HG03060 (cell line): ENCODE results near the gene GARS1.

Experiments
- ATAC-seq: cut with Tn5 transposase; IDR thresholded peaks from one replicate; pipeline ENCODE4 v1.9.1; 2021; ENCODE audit warnings: low read depth, moderate number of reproducible peaks; ENCODE audit not compliant: unreplicated experiment

GARS1 gene

GRCh38 chr7:30674420-30674819 is 79.7 kb downstream of the GARS1 start:
- ATAC-seq = no peak

GRCh38 chr7:30674876-30675275 is 80.2 kb downstream of the GARS1 start:
- ATAC-seq = no peak

- no peak for ATAC-seq
Measured at GRCh38 chr7:30678805-30679204, 84.1 kb downstream of the GARS1 start.

DNA sequence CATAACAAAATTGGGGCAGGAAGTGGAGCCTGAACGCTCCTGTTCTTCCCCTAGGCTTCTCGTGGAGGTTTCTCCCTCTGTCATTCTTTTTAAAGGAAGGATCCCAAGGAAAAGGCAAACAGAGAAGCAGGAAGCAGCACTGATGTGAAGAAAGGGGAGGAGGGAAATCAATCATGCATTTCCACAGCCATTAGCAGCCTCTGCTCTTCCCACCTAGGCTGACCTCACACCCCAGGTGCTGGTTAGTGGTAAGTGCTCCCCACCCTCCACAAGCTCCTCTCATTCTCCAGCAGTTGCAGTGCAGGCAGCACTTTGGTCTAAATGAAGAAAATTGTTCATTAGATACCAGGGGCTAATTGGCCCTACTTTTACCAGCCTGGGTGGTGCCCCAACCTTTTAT is 85.0 kb downstream of the GARS1 start:
- no peak for ATAC-seq

DNA sequence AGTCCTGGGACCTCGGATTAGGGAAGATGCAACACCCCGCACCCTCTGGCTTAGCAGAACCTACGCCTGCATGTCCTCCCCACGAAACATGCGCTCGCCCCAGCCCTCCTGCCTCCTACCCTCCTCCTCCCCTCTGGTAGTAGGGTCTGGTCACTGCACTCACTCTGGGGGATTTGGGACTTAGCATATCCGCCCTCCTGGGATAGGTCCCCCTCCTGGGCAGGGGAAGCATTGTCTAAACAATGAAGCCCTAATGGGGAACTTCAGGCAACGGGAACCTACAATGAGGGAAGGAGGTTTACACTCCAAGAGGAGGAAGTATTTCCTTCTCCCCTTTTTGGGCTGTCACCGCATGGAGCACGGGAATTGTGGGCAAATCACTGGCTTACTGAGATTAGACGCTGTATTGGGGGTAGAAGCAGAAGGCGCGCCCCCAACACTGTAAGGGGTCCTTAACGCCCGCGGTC is 86.7 kb downstream of the GARS1 start:
- ATAC-seq = no peak

- ATAC-seq = no peak
Measured at GRCh38 chr7:30681815-30682211, 87.1 kb downstream of the GARS1 start.

DNA sequence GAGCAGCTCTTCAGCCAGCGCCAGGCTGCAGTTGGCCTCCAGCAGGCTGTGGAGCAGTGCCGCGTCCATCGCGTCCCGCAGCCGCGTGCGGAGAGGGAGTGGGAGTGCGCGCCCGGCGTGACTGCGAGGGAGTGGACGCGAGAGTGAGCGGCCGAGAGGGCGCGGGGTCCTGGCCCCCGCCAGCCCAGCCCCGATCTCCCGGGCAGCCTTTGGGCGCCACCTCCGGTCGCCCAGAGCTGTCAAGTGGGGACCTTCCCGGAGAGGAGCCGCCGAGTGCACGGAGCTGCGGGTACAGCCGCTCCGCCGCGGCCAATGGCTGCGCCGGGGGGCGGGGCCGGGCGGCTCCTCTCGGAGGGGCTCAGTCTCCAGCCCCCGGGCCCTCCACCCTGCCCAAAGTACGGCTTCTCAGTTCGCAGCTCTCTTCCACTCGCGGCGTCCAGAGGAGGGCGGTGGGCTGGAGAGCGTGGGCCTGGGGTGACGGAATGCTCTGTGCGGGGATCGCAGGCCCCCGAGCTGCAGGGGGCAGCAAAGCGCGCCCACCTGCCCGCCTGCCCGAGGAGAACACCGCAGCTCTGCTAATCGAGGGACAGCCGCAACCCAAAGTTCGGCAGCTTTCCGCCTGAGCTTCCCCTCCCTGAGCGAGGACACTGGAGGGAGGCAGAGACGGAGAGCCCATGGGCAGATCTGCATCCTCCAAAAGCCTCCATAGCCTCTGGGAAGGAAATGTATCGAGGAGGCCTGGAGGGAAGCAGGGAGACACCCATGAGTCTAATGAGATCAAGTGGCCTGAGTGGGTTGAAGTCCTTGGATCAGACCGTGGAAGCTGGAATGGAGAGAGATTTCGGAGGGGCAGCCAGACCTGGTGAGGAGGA is 87.8 kb downstream of the GARS1 start, which contains the start of gene CRHR2:
Gene CRHR2 (minus strand): TSS at position 245 of the 872 bp plus-strand sequence. CDS start 176 bp downstream, at position 69.
- no peak for ATAC-seq

GRCh38 chr7:30683306-30683705 is 88.6 kb downstream of the GARS1 start:
- ATAC-seq = no peak
